GM18517 (cell line): ENCODE measurements around the gene BORCS8.
"Not testable (repeated sequence)": the region's sequence is repeated elsewhere in the genome, so short reads cannot be mapped to it uniquely, and the experiment has no call there.

Experiments used
- ATAC-seq: cut with Tn5 transposase; IDR thresholded peaks from one replicate; pipeline ENCODE4 v1.9.1; 2021; ENCODE audit warnings: mild to moderate bottlenecking, moderate library complexity; ENCODE audit not compliant: unreplicated experiment

The BORCS8 gene

DNA sequence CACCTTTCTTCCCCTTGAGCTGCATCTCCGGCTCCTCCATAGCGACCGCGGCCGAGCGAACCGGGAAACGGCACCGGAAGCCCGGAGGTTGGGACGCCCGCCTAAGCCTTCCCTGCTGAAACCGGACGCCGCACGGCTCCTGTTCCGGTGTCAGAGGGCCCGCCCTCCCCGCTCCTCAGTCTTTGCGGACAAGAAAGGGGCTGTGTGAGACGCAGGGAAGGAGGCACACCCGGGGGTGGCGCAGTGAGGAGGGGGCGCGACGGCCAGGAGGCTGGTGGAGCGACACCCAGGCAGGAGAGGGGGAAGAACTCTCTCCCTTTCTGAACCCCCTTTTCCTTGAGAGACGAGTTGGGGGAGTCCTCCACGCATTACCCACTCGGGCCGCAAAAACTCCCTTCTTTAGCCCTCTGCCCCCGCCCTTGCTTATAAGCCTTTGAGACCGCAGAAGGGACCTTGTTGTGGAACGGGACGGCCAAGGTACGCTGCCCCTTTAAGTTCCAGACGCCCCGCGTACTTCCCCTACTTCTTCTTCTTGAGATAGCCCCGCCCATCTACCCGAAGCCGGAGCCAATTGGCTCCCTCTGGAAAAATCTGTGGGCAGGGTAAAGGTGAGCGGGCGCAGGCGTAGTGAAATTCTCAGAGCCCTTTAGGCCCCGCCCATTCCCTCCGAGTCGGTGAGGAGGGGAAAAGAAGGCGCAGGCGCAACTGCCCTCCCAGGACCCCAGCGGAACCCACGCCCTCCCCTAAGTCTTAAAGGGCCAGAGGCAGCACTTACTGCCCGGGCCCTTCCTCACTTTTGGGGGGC lies at the start of gene BORCS8, which contains the start of gene RFXANK:
TSS of gene BORCS8 (minus strand) at position 75 of the 805 bp plus-strand sequence. CDS start at position 40, 35 bp downstream.
TSS of gene RFXANK (plus strand) at position 181 of the 805 bp plus-strand sequence. CDS start 1,689 bp downstream, outside the sequence.
- peak; percentile 84 for ATAC-seq

DNA sequence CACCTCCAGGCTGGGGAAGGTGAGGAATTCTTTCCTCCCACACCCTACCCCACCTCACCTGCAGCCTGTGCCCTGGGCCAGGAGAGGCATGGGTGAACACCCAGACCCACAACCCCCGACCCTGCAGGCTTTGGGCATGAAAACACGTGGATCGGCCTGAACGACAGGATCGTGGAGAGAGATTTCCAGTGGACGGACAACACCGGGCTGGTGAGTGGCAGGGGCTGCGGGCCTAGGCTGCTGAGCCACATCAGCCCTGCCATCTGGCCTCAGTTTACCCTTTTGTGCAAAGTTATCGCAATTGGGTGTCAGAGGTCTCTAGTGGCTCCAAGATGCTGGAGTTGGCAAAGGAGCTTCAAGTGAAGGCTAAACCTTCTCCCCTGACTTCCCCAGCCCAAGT lies 48.5 kb upstream of the BORCS8 start:
- ATAC-seq: no peak

DNA sequence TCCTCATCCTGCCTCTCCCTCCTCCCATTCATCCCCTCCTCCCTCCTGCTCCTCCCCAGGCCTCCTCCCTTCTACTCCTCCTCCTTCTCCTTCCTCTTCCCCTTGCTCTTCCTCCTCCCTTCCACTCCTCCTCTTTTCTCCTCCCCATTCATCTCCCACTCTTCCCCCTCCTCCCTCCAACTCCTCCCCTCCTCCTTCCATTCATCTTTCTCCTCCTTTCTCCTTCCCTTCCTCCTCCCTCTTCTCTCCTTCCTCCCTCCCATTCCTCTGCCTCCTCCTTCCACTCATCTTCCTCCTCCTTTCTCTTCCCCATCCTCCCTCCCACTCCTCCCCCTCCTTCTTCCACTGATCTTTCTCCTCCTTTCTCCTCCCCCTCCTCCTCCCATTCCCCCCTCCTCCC lies 47.7 kb upstream of the BORCS8 start:
- ATAC-seq: no peak

DNA sequence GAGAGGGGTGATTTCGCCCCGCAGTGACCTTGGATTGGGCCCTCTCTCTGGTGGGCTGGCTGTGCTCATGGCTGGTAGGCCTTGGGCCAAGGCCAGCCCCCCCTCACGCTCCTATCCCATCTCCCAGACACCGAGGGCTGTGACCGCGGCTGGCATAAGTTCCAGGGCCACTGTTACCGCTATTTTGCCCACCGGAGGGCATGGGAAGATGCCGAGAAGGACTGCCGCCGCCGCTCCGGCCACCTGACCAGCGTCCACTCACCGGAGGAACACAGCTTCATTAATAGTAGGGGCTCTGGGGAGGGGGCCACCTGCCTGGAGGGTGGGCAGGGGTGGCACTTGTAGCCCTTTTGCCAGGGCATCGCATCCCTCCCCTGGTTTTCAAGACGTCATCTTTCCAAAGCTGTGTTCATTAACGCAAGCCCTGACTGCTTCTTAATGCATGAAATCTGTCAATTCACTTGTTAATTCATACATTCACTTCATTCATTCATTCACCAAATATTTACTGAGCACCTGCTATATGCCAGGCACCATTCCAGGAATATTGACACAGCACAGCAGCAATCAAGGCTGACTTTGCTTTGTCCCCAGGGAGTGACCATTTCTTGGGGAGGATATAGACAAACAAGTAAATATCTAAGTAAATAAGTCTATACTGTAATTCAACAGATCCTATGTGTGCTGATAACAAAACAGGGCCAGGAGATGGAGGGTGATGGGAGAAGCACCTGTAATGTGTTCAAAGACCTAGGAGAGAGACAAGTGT lies 46.4 kb upstream of the BORCS8 start:
- ATAC-seq: no peak

DNA sequence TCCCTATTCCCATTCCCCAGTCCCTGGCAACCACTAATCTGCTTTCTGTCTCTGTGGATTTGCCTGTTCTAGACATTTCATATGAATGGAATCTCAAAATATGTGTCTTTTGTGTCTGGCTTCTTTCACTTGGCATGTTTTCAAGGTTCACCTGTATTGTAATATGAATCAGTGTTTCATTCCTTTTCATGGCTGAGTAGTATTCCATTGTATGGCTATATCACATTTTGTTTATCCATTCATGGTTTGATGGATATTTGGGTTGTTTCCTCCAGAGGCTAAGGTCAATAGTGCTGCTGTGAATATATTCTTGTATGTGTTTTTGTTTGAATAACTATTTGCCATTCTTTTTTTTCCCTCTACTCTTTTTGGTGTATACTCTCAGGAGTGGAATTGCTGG lies 44.2 kb upstream of the BORCS8 start:
- ATAC-seq: no peak

DNA sequence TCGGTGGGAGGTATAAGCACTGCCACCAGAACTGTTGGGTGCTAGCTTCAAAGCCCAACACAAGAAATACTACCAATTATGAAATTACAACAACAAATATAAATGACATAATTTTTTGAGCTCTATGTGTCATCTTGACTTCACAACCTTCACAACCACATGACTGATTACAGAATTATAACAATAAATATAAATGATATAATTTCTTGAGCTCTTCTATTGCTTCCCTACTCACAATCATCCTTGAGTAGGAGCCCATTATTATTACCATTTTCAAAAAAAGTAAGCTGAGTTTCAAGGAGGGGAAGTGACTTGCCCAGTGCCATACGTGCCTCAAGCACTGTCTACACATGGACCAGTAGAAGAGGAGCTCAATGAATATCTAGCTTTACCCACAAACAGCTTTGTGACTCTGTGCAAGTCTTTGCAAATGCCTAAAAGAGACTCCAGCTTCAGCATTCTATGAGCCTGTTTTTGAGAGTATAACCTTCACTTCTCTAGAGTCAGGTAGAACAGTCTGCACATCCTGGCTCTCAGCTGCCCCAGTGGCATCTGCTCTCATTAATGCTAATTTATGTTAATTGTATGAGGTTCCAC lies 42.4 kb upstream of the BORCS8 start:
- no peak for ATAC-seq

DNA sequence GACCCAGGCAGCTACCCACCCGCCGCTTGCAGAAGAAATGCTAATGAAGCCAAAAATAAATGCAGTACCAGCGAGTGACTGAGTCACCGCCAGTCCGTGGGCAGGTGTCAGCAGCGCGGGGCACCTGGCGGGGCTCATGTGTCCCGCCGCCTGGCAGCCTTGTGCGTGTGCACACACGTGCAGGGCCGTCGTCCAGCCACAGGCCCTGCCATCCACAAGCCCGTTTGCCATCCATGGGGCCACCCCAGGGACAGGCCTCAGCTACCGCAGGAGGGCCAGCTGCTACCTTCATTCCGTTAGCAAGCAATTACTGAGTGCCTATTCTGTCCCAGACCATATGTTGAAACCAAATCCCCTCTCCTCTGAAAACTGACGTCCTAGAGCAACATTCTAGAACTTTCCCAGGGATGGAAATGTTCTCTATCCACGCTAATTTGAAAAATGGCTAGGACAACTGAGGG lies 40.3 kb upstream of the BORCS8 start:
- ATAC-seq: no peak

DNA sequence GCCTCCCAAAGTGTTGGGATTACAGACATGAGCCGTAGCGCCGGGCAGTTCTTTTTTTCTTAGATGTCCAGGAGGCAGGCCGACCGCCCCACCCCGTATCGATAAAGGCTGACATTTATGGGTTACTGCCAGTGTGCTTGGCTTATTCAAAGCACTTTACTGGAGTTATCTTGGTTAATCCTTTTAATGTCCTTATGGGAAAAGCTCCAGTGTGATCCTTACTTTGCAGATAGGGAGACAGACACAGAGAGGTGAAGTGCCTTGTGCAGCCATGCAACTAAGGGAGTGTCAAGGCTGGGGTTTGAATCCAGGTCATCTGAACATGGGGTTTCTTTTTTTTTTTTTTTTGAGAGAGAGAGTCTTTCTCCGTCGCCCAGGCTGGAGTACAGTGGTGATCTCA lies 39.0 kb upstream of the BORCS8 start:
- ATAC-seq: no peak

DNA sequence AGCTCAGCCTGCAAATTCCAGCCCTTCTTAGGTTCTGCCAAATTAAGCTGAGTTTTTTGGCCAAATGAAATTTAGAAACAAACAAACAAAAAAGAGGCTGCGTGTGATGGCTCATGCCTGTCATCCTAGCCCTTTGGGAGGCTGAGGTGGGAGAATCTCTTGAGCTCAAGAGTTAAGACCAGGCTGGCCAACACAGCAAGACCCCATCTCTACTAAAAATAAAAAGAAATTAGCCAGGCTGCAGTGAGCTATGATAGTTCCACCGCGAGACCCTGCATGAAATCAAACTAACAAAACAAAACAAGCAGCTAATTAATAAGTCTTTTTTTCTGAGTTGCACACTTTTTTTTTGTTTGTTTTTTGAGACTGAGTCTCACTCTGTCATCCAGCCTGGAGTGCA lies 37.7 kb upstream of the BORCS8 start:
- ATAC-seq: no peak

DNA sequence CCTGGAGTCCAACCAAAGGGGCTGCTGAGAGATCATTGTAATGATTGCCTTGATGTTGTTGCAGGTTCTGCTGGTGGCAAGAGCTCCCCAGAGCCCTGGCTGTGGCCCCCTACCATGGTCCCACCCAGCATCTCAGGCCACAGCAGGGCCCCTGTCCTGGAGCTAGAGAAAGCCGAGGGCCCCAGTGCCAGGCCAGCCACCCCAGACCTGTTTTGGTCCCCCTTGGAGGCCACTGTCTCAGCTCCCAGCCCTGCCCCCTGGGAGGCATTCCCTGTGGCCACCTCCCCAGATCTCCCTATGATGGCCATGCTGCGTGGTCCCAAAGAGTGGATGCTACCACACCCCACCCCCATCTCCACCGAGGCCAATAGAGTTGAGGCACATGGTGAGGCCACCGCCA lies 35.3 kb upstream of the BORCS8 start:
- ATAC-seq: no peak

DNA sequence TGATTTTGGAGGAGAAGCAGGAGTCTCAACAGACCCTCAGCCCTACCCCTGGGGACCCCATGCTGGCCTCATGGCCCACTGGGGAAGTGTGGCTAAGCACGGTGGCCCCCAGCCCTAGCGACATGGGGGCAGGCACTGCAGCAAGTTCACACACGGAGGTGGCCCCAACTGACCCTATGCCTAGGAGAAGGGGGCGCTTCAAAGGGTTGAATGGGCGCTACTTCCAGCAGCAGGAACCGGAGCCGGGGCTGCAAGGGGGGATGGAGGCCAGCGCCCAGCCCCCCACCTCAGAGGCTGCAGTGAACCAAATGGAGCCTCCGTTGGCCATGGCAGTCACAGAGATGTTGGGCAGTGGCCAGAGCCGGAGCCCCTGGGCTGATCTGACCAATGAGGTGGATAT lies 34.7 kb upstream of the BORCS8 start:
- ATAC-seq: no peak

DNA sequence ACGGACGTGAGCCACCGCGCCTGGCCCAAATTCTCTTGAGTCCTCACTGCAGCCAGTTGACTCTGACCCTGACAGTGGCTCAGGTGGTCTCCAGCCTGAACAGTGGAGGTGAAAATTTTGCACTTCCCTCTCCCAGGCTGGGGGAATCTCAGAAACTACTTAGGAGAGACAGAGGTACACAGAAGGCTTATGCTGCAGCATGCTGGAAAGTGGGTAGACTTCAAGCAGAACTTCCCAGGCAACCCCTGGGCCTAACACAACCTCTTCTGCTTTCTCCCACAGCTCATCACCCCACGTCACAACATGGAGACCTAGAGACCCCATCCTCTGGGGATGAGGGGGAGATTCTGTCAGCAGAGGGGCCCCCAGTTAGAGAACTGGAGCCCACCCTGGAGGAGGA lies 34.3 kb upstream of the BORCS8 start:
- no peak for ATAC-seq

DNA sequence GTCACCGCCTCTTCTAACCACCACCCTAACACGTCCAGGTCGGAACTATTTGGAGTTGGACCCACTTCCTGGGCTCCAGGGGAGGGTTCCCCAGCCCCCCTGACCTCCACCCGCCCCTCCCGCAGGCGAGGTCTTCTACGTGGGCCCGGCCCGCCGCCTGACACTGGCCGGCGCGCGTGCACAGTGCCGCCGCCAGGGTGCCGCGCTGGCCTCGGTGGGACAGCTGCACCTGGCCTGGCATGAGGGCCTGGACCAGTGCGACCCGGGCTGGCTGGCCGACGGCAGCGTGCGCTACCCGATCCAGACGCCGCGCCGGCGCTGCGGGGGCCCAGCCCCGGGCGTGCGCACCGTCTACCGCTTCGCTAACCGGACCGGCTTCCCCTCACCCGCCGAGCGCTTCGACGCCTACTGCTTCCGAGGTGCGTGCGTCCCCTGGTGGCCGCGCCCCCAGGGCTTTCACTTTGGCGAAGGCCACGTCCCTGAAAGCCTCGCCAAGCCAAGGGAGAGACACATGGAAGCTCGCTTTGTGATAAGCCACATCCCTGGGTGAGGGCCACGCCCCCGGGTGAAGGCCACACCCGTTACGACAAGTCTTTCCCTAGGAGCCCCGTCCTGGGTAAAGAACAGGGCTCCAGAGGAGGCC lies 33.0 kb upstream of the BORCS8 start:
- ATAC-seq: peak; percentile 60

DNA sequence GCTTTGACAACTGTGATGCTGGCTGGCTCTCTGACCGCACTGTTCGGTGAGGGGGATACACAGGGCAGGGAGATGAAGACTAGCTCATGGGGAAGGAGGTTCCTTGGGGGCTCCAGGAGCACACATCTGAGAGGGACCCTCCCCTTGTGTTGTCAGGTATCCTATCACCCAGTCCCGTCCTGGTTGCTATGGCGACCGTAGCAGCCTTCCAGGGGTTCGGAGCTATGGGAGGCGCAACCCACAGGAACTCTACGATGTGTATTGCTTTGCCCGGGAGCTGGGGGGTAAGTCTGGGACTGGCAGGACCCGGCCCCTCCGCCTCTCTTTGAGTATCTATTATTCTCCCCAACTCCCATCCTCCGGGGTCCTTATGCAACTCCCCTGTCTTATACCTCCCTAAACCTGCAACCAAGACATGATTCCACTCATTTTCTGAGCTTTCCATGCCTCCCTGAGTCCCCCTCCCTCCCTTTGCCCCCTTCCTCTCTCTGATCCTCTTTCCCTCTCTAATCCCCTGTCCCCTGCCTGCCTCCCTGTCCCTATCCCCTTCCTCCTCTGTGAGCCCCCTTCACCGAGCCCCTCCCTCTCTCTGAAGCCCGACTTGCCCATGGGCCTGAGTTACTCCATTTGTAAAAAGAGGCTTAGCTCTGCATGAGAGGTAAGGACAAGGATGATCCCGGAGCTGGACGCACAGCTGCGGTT lies 32.3 kb upstream of the BORCS8 start:
- ATAC-seq: no peak

DNA sequence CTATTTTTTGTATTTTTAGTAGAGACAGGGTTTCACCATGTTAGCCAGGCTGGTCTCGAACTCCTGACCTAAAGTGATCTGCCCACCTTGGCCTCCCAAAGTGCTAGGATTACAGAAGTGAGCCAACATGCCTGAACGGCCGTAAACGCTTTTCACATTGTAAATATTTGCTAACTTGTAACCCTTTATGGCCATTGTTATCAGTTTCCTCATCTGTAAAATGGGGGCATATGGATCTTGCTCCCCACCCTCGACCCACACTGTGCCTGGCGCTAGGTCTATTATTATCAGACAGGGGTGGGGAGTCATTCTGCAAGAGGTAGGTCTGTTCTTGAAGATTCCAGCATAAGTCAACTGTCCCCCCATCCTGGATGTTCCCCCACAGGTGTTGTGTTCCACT lies 31.7 kb upstream of the BORCS8 start:
- ATAC-seq: no peak

DNA sequence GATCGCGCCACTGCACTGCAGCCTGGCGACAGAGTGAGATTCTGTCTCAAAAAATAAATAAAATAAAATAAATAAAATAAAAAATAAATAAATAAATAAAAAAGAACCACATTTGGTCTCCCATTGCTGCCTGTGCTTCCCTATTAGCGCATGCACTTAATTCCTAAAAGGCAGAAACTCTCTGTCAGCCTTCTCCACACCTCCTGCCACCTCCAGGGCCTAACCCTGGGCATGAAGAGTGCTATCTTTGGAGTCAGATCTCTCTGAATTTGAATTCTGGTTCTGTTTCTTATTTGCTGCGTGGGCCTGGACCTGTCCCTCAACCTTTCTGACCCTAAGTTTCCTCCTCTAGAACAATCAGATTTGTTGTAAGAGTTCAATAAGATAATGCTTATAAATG lies 31.1 kb upstream of the BORCS8 start:
- no peak for ATAC-seq

DNA sequence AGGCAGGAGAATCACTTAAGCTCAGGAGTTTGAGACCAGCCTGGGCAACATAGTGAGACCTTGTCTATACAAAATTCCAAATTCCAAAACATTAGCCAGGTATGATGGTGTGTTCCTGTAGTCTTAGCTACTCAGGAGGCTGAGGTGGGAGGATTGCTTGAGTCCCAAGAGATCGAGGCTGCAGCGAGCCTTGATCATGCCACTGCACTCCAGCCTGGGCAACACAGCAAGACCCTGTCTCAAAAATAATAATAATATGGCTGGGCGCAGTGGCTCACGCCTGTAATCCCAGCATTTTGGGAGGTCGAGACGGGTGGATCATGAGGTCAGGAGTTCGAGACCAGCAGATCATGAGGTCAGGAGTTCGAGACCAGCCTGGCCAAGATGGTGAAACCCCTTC lies 29.0 kb upstream of the BORCS8 start:
- not testable (repeated sequence) for ATAC-seq

DNA sequence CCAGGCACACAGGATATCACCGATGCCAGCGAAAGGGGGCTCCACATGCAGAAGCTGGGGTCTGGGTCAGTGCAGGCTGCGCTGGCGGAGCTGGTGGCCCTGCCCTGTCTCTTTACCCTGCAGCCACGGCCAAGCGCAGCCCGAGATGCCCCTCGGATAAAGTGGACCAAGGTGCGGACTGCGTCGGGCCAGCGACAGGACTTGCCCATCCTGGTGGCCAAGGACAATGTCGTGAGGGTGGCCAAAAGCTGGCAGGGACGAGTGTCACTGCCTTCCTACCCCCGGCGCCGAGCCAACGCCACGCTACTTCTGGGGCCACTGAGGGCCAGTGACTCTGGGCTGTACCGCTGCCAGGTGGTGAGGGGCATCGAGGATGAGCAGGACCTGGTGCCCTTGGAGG lies 27.0 kb upstream of the BORCS8 start:
- no peak for ATAC-seq

DNA sequence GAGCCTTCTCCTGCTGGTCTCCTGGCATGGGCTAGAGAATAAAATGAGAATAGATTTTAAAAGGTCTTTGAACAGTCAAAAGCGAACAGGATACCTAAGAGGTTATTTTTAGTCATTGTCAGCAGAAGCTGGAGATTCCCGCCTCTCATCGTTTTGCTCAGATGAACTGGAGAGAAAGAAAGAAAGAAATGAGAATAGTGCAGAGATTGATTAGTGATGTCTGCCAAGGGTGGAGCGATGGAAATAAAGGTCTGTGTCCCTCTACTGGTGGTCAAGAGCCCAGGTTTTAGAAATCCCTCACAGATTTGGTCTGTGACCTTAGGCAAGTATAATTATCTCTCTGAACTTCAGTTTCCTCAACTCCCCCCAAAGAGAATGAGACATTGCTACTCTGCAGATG lies 25.1 kb upstream of the BORCS8 start:
- ATAC-seq: no peak

DNA sequence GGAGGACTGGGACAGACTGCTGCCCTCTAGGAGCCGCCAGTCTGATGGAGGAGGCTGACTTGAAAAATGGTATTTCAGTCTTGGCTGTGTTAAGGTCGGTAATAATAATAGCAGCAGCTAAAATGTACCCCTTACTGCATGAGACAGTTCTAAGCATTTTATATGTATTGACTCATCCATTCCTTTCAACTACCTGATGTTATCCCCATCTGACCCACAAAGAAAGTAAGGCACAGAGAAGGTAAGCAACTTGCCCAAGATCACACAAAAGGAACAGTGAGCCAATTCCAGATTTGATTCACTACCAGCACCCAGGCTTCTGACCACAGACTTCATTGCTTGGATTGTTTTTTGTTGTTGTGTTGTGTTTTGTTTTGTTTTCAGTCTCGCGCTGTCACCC lies 23.8 kb upstream of the BORCS8 start:
- no peak for ATAC-seq

DNA sequence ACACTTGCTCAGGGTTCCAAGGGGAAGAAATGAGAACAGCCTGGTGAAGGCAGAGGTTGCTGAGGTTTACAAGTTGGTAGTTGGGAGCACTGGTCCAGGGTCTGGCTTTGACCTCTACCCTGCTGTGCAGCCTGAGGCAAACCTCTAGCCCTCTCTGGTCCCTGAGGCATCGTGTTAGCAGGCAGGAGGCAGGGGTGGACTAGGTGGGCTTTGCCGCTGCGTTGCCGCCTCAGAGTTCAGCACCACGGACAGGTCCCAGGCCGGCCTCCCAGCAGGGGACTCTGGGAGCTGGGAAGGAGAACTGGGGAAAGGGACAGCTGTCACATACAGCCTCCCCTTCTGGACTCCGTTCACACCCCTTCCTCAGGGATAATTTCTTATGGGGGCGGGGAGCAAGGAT lies 22.9 kb upstream of the BORCS8 start:
- no peak for ATAC-seq
